ENCODE measurements around the gene PTPRD. TPM values are rescaled to one million over a fixed set of nuclear protein-coding genes. Genes with fewer than 3 reads are reported as not detected.

The PTPRD gene
- total RNA-seq, 1 donor = 11.5 TPM

- DNase-seq (ENCODE audit: low read depth) = no peak
- TF ChIP-seq CTCF (IDR thresholded peaks at IDR 0.05; ENCODE audit: insufficient read depth, low read length) = no peak
- H3K4me3 ChIP-seq (ENCODE audit: low read depth, low read length) = no peak overlapping the region
Observed at GRCh38 chr9:8715788-8716187, 1897.0 kb downstream of the PTPRD start.

GRCh38 chr9:8713811-8714165, 1899.0 kb downstream of the PTPRD start:
- DNase-seq (ENCODE audit: low read depth) = no peak
- TF ChIP-seq CTCF (IDR thresholded peaks at IDR 0.05; ENCODE audit: insufficient read depth, low read length) = no peak
- H3K4me3 ChIP-seq (ENCODE audit: low read depth, low read length) = no peak overlapping the region

- no peak for TF ChIP-seq CTCF (IDR thresholded peaks at IDR 0.05; ENCODE audit: insufficient read depth, low read length)
- H3K4me3 ChIP-seq (ENCODE audit: low read depth, low read length) = no peak overlapping the region
- no peak for DNase-seq (ENCODE audit: low read depth)
Observed at GRCh38 chr9:8713149-8713810, 1899.5 kb downstream of the PTPRD start.

DNA sequence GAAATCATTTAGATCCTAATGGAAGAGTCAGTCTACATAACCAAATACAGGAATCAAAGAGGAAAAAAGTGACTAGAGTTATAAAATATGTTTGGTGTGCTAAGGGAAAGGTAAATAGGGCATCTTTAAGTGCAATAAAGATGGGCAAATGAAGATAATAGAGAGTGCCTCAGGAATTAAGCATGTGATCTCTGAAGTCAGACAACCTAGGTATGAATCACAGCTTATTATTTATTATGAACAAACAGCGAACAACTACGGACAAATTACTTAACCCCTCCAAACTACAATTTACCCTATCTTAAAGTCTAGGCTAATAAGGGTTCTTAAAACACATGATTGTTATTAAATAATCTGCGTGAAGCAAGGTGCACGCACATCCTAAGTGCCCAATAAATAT, 1903.1 kb downstream of the PTPRD start:
- DNase-seq (ENCODE audit: low read depth) = no peak
- no peak for TF ChIP-seq CTCF (IDR thresholded peaks at IDR 0.05; ENCODE audit: insufficient read depth, low read length)
- H3K4me3 ChIP-seq (ENCODE audit: low read depth, low read length) = no peak overlapping the region

DNA sequence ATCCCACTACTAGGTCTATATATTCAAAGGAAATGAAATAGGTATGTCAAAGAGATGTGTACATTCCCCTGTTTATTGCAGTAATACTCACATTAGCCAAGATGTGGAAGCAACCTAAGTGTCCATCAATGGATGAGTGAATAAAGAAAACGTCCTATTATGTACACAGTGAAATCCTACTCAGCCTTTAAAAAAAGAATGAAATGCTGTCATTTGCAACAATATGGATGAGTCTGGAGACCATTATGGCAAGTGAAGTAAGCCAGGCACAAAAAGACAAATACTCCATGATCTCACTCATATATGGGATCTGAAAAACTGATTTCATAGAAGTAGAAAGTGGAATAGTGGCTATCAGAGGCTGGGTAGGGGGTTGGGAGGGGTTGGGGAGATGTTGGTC, 1904.1 kb downstream of the PTPRD start:
- TF ChIP-seq CTCF (IDR thresholded peaks at IDR 0.05; ENCODE audit: insufficient read depth, low read length) = no peak
- DNase-seq (ENCODE audit: low read depth) = no peak
- no peak overlapping the region for H3K4me3 ChIP-seq (ENCODE audit: low read depth, low read length)

DNA sequence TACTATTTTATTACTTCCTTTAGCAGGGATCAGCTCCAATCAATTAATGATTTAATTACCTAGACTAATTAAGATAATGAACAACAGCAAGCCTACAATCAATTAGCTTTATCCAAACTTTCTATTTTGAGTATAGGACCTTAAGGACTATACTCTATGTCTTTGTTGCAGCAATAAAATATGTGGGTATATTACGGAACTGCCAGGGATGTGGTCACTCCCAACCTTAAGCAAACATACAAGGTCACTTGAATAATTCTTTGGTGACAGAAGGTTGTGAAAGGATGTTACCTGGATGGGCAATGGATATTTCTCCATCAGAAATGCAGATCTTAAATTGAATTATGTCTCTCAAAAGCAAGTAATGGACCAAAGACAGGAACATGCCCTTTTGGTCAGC, 1905.8 kb downstream of the PTPRD start:
- no peak for DNase-seq (ENCODE audit: low read depth)
- H3K4me3 ChIP-seq (ENCODE audit: low read depth, low read length) = no peak overlapping the region
- no peak for TF ChIP-seq CTCF (IDR thresholded peaks at IDR 0.05; ENCODE audit: insufficient read depth, low read length)

GRCh38 chr9:8706531-8706930, 1906.3 kb downstream of the PTPRD start:
- no peak overlapping the region for H3K4me3 ChIP-seq (ENCODE audit: low read depth, low read length)
- DNase-seq (ENCODE audit: low read depth) = no peak
- no peak for TF ChIP-seq CTCF (IDR thresholded peaks at IDR 0.05; ENCODE audit: insufficient read depth, low read length)
